Upper lobe of left lung (tissue), 4 donors: ENCODE results near the gene C1D.

ENCODE experiments used
- EP300 ChIP-seq, 4 donors: sonication (generic); formaldehyde crosslinking; IDR thresholded peaks; one replicate each; pipeline ENCODE4 v1.5.1; 2017; ENCODE audit warnings: antibody characterized with exemption in 4 of 4, control low read depth in 2 of 4
- POLR2A ChIP-seq, 4 donors: fragments of 450-650 bp; IDR thresholded peaks; one replicate each; pipeline ENCODE4 v1.5.1; 2016 to 2017; ENCODE audit warnings: antibody characterized with exemption in 4 of 4, mild to moderate bottlenecking in 2 of 4
- POLR2AphosphoS5 ChIP-seq, 2 donors: sonication (generic); formaldehyde crosslinking; IDR thresholded peaks; one replicate each; pipeline ENCODE4 v1.5.1; 2017; ENCODE audit warnings: antibody characterized with exemption in 2 of 2
- TF ChIP-seq, protein P1 (sequence below), 6 experiments: fragments of 450-650 bp in 4 of 6; fragments of 200-600 bp in 2 of 6; sonication (generic) in 2 of 6; IDR thresholded peaks; one replicate each; pipeline ENCODE4 v1.5.1; 2016 to 2019; ENCODE audit warnings: antibody characterized with exemption in 6 of 6

DNA sequence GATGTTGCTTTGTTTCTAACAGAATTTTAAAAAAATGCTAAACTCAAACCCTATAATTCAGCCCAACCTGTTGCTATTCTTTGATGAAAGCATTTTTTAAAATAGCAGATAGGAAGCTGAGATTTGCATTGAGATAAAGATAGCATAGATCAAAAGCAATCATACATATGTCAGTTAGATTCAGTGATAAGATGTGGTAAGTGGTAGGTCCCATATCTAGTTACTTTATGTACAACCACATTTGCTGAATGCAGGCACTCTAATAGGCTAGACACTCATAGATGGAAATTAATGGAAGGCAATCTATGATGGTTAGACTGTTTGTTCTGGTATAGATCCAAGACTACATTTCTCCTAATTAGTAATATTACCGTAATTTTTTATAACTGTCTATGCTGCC lies 27.2 kb upstream of the C1D start:
- TF ChIP-seq, protein P1, sequence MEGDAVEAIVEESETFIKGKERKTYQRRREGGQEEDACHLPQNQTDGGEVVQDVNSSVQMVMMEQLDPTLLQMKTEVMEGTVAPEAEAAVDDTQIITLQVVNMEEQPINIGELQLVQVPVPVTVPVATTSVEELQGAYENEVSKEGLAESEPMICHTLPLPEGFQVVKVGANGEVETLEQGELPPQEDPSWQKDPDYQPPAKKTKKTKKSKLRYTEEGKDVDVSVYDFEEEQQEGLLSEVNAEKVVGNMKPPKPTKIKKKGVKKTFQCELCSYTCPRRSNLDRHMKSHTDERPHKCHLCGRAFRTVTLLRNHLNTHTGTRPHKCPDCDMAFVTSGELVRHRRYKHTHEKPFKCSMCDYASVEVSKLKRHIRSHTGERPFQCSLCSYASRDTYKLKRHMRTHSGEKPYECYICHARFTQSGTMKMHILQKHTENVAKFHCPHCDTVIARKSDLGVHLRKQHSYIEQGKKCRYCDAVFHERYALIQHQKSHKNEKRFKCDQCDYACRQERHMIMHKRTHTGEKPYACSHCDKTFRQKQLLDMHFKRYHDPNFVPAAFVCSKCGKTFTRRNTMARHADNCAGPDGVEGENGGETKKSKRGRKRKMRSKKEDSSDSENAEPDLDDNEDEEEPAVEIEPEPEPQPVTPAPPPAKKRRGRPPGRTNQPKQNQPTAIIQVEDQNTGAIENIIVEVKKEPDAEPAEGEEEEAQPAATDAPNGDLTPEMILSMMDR (IDR thresholded peaks at IDR 0.05), result no peak
- no peak for TF ChIP-seq EP300 (IDR thresholded peaks at IDR 0.05)
- TF ChIP-seq POLR2A (IDR thresholded peaks at IDR 0.05), result no peak
- no peak for TF ChIP-seq POLR2AphosphoS5 (IDR thresholded peaks at IDR 0.05)
